Breast epithelium (tissue), 4 donors: ENCODE data around the gene GPR3. TPM values are rescaled to one million over a fixed set of nuclear protein-coding genes. Genes with fewer than 3 reads are reported as not detected.

Experiments
- DNase-seq, 2 donors: peaks; one replicate each; pipeline ENCODE4 v3.0.0-alpha.2; 2019; ENCODE audit warnings: low spot score in 2 of 2
- H3K27ac ChIP-seq, 2 donors: fragments of 200-600 bp; sonication (generic) in 1 of 2; one replicate each; pipeline ENCODE4 v1.5.1; 2016 to 2019; ENCODE audit warnings: mild to moderate bottlenecking in 1 of 2
- H3K27me3 ChIP-seq, 2 donors: fragments of 200-600 bp; sonication (generic) in 1 of 2; one replicate each; pipeline versions ENCODE4 v1.5.1 to v1.6.0; 2017 to 2019; ENCODE audit warnings: control low read depth in 1 of 2, mild to moderate bottlenecking in 1 of 2
- H3K36me3 ChIP-seq: fragments of 200-600 bp; one replicate; pipeline ENCODE4 v1.5.1; 2019
- H3K4me1 ChIP-seq, 2 donors: fragments of 200-600 bp; sonication (generic); one replicate each; pipeline ENCODE4 v1.5.1; 2016 to 2019; ENCODE audit warnings: control low read depth in 1 of 2
- H3K4me3 ChIP-seq, 3 donors: fragments of 200-600 bp; sonication (generic); 1 replicate in 2 of 3; 2 replicates in 1 of 3; pipeline ENCODE4 v1.5.1; 2016 to 2019; ENCODE audit warnings: mild to moderate bottlenecking in 3 of 3, moderate library complexity in 2 of 3
- H3K9me3 ChIP-seq, 2 donors: fragments of 200-600 bp; sonication (generic) in 1 of 2; one replicate each; pipeline ENCODE4 v1.5.1; 2016 to 2019; ENCODE audit warnings: control low read depth in 1 of 2
- CTCF ChIP-seq, 3 donors: fragments of 450-650 bp; IDR thresholded peaks; one replicate each; pipeline ENCODE4 v1.5.1; 2016 to 2017; ENCODE audit warnings: antibody characterized with exemption in 3 of 3, mild to moderate bottlenecking in 3 of 3, moderate library complexity in 3 of 3
- POLR2A ChIP-seq: fragments of 450-650 bp; IDR thresholded peaks from one replicate; pipeline ENCODE4 v1.6.1; 2016; ENCODE audit warnings: antibody characterized with exemption, mild to moderate bottlenecking, moderate library complexity
- POLR2AphosphoS5 ChIP-seq, 3 donors: sonication (generic); formaldehyde crosslinking; IDR thresholded peaks; one replicate each; pipeline ENCODE4 v1.6.1; 2017; ENCODE audit warnings: antibody characterized with exemption in 3 of 3
- intact Hi-C: fragments of 100-400 bp; cut with DNase I; formaldehyde crosslinking; loops from one replicate; pipeline ENCODE4 v1.15.1; 2023; ENCODE audit warnings: low total_unique reads
- total RNA-seq, 3 donors: library from RNA; depleted of rRNA; stranded (reverse); fragments of >200 nt; gene quantifications; one replicate each; pipeline ENCODE4 v1.1.0, GENCODE V29; 2016

GPR3 gene
- total RNA-seq, 3 donors from 2014 or later, result 0.16 to 0.66 TPM; not detected in 1

DNA sequence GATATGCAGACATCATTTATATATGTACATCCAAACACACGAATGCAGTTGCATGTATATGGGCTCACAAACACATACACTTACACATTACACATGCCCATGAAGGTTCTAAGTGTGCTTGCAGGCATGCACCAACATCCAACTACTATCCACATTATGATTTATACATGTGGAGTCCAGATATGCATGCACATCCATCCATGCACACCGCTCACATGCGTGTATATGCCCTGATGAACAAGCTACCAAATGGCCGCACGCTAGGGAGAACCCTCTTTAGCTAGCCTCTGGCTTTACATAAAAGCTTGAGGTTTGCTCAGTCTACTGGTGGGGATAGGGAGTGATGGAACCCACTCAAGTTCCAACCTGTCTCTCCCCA, 8.5 kb downstream of the GPR3 start:
- H3K4me1 ChIP-seq, result peaks cover 9 to 40% of the 10 kb centered on the region in 2 donors
- intact Hi-C loops, result no loop called here

GRCh38 chr1:27402349-27402754, 9.9 kb downstream of the GPR3 start:
- Histone ChIP-seq H3K9me3 (no peaks in the 10 kb centered on the region), H3K4me1 (peaks cover 11 to 54% of the 10 kb centered on the region in 2 donors), H3K36me3 (no peaks in the 10 kb centered on the region), H3K4me3 (no peak overlapping the region), H3K27me3 (no peaks in the 10 kb centered on the region), H3K27ac (peak overlapping the region; percentile 91 to 93)
- TF ChIP-seq POLR2AphosphoS5 (IDR thresholded peaks at IDR 0.05) (peak in 2 of 3 donors; percentile 66 to 83), POLR2A (no peak), CTCF (IDR thresholded peaks at IDR 0.05) (peak; percentile 49 to 70 (median 60))
- DNase-seq, result peak; percentile 84 to 87
- intact Hi-C loops, result no loop called here

More for the DNA sequence above, 8.5 kb downstream of the GPR3 start:
- Histone ChIP-seq H3K9me3 (no peaks in the 10 kb centered on the region), H3K27ac (peak overlapping the region in 1 of 2 donors; percentile 93), H3K27me3 (no peaks in the 10 kb centered on the region), H3K36me3 (no peaks in the 10 kb centered on the region), H3K4me3 (no peak overlapping the region)
- TF ChIP-seq CTCF (IDR thresholded peaks at IDR 0.05) (no peak), POLR2A (no peak), POLR2AphosphoS5 (IDR thresholded peaks at IDR 0.05) (no peak)
- DNase-seq, result no peak

DNA sequence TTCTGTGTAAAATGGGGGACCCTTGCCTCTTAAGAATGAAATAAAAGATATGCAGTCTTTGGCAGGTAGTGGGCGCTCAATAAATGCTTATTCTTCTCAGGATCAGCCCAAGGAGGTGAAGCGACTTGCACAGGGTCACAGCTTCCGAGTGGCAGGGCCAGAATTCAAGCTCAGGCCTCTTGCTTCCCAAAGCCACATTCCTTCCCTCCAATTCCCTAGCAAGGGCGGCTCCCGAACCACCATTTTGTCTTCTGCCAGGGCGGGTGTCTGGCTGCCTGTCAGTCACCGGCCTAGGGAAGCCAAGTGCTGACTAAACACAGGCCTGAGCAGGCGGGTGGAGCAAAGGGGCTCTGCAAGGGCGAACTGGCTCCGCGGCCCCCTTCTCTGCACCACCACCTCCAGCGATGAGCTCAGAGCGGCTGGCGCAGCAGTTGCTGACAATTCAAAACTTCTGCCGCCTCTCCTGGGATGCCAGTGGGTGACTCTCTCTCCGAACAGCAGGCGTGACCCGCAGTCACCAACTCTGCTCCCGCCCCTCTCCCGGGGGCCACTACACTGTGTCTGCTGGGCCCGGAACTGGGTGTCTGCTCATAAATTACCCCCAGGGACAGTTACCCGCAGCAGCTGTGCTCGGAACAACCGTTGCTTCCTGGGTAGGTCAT, 10.8 kb downstream of the GPR3 start:
- H3K4me3 ChIP-seq, result peak overlapping the region in 1 of 3 donors; percentile 27

DNA sequence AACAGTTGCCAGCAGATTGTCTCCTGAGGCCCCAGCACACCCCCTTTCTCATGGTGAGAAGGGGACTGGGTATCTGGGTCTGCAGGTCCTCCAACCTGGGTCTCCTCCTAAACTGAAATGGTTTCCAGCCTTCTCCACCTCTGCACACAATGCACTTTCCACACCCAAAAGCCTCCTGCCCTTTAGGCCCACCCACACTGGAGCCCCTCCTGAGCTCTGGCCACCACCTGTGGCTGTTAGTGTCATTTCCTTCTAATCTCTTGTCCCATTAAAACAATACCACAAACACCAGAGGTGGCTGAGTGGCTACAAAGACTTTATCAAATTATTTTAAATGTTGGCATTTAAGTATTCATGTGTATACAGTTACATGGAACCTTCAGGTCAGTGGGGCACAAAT, 11.5 kb downstream of the GPR3 start:
- no peak for TF ChIP-seq POLR2A
- TF ChIP-seq CTCF (IDR thresholded peaks at IDR 0.05), result no peak
- no peak for TF ChIP-seq POLR2AphosphoS5 (IDR thresholded peaks at IDR 0.05)
- DNase-seq, result no peak
- H3K27ac ChIP-seq, result peak overlapping the region; percentile 91 to 93
- H3K27me3 ChIP-seq, result no peaks in the 10 kb centered on the region
- H3K4me1 ChIP-seq, result peaks cover 12 to 58% of the 10 kb centered on the region in 2 donors
- H3K36me3 ChIP-seq, result no peaks in the 10 kb centered on the region
- H3K9me3 ChIP-seq, result no peaks in the 10 kb centered on the region
- intact Hi-C loops, result no loop called here
- peak overlapping the region in 1 of 3 donors; percentile 27 for H3K4me3 ChIP-seq

More for the DNA sequence above, 10.8 kb downstream of the GPR3 start:
- Histone ChIP-seq H3K9me3 (no peaks in the 10 kb centered on the region), H3K36me3 (no peaks in the 10 kb centered on the region), H3K4me1 (peaks cover 12 to 58% of the 10 kb centered on the region in 2 donors), H3K27ac (peak overlapping the region; percentile 91 to 93), H3K27me3 (no peaks in the 10 kb centered on the region)
- intact Hi-C loops, result no loop called here
- TF ChIP-seq CTCF (IDR thresholded peaks at IDR 0.05) (peak in 1 of 3 donors; percentile 13), POLR2AphosphoS5 (IDR thresholded peaks at IDR 0.05) (peak in 2 of 3 donors; percentile 12 to 20), POLR2A (no peak)
- no peak for DNase-seq

DNA sequence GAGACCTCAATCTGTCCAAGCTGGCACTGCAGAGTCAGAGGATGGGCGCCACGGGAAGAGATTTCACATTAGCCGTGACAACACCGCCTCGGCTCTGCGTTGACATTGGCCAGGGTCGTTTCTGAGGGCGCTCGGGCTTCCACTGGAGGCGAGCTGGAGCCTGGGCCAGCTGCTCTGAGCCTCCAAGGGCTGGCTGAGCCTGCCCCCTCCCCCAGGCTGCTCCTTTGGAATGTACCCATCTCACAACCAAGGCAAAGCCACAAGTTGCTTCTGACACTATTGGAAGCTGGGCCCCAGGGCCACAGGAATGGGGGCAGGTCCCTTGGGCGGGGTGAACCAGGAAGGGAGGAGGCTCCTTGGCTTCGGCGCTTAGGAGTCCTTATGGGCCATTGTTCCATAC, 12.7 kb downstream of the GPR3 start:
- Histone ChIP-seq H3K36me3 (no peaks in the 10 kb centered on the region), H3K27me3 (no peaks in the 10 kb centered on the region), H3K4me1 (peaks cover 12 to 58% of the 10 kb centered on the region in 2 donors), H3K9me3 (no peaks in the 10 kb centered on the region), H3K4me3 (no peak overlapping the region), H3K27ac (peak overlapping the region; percentile 91 to 93)
- intact Hi-C loops, result no loop called here
- no peak for TF ChIP-seq POLR2A
- no peak for TF ChIP-seq POLR2AphosphoS5 (IDR thresholded peaks at IDR 0.05)
- TF ChIP-seq CTCF (IDR thresholded peaks at IDR 0.05), result no peak
- peak in 1 of 2 donors; percentile 82 for DNase-seq
